ENCODE results near the gene YIPF2. TPM values are rescaled to one million over a fixed set of nuclear protein-coding genes. Genes with fewer than 3 reads are reported as not detected.

Gene YIPF2
- total RNA-seq, 1 donor, result 112 TPM

DNA sequence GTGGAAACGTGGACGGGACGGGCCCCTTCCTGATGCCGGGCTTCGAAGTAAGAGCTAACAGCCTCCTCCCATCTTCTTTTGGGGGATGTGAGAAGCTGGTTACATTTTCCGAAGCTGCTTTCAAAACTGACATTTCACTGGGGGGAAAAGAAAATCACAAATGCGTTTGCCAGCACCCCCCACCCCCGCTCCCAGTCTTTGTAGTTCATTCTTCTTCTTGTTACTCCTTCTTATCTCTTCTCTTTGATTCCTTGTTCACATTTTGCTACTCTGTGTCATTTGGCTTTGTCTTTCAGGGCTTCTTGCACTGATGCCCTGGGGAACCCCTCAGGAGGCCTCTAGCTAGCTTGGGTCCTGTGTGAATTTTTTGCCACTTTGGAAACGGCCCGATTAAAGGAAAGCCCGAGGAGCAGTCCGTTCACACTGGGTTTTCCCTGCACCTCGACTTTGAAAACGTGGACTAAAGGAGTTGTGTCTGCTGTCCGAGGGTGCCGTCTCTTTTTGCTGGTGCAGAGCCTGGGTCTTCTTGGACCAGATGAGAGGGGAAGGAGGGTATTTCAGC is 55.8 kb downstream of the YIPF2 start:
- H3K4me3 ChIP-seq (ENCODE audit: low read depth, low read length), result peak overlapping the region; percentile 93
- DNase-seq (ENCODE audit: low read depth), result no peak
- TF ChIP-seq, protein P1, sequence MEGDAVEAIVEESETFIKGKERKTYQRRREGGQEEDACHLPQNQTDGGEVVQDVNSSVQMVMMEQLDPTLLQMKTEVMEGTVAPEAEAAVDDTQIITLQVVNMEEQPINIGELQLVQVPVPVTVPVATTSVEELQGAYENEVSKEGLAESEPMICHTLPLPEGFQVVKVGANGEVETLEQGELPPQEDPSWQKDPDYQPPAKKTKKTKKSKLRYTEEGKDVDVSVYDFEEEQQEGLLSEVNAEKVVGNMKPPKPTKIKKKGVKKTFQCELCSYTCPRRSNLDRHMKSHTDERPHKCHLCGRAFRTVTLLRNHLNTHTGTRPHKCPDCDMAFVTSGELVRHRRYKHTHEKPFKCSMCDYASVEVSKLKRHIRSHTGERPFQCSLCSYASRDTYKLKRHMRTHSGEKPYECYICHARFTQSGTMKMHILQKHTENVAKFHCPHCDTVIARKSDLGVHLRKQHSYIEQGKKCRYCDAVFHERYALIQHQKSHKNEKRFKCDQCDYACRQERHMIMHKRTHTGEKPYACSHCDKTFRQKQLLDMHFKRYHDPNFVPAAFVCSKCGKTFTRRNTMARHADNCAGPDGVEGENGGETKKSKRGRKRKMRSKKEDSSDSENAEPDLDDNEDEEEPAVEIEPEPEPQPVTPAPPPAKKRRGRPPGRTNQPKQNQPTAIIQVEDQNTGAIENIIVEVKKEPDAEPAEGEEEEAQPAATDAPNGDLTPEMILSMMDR (IDR thresholded peaks at IDR 0.05; ENCODE audit: insufficient read depth, low read depth, low read length), result no peak

Other genes with a start within 250 kb of the YIPF2 start
- gene QTRT1, start 227.2 kb downstream of the YIPF2 start, total RNA-seq, result 20.6 and 25.5 TPM in 2 replicates
- 101 and 107 TPM in 2 replicates for gene DNM2, start 210.6 kb downstream of the YIPF2 start, total RNA-seq
- gene TMED1, start 92.4 kb downstream of the YIPF2 start, total RNA-seq, result 46.6 and 48.3 TPM in 2 replicates
- gene C19orf38, start 80.2 kb downstream of the YIPF2 start, total RNA-seq, result 0.43 TPM in 1 of 2 replicates, not detected in the other
- 38.0 and 40.6 TPM in 2 replicates for gene CARM1, start 57.1 kb downstream of the YIPF2 start, total RNA-seq
- 38.7 and 41.0 TPM in 2 replicates for gene TIMM29, start 172 bp upstream of the YIPF2 start, total RNA-seq
- gene SMARCA4, start 32.4 kb upstream of the YIPF2 start, total RNA-seq, result 92.1 and 96.7 TPM in 2 replicates
- gene LDLR, start 160.8 kb upstream of the YIPF2 start, total RNA-seq, result 392 and 421 TPM in 2 replicates
- gene SPC24, start 227.1 kb upstream of the YIPF2 start, total RNA-seq, result 39.7 and 44.5 TPM in 2 replicates

All from fibroblast of villous mesenchyme (primary cell).